GM10266 (cell line): Measurements from ENCODE around the gene DLGAP3.

Experiments
- DNase-seq: peaks from one replicate; pipeline ENCODE4 v3.0.0; 2012; ENCODE audit errors: extremely low spot score
- CTCF ChIP-seq: IDR thresholded peaks from 2 replicates; pipeline ENCODE4 v1.5.1; 2012; ENCODE audit warnings: mild to moderate bottlenecking, low read depth; ENCODE audit not compliant: control insufficient read depth, insufficient read depth; ENCODE audit errors: missing control alignments

Gene DLGAP3

DNA sequence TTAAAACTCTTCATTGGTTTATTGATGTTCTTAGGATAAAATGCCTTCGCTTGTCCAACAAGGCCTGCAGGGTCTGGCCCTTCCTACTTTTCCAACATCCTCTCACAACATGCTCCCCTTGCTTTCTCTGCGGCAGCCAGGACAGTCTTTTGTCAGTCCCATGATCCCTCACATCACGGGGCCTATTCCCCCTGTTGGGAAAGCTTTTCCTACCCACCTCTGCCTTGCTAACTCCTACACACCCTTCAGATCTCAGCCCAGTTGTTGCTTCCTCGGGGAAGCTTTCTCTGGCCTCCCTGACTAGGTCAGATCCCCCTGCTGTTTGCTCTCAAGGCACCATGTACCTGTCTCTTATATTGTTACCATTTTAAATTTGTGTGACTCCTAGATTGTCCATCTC, 19.0 kb downstream of the DLGAP3 start:
- no peak for DNase-seq
- TF ChIP-seq CTCF = no peak

GRCh38 chr1:34908369-34908768, 21.1 kb downstream of the DLGAP3 start:
- DNase-seq = no peak
- no peak for TF ChIP-seq CTCF

DNA sequence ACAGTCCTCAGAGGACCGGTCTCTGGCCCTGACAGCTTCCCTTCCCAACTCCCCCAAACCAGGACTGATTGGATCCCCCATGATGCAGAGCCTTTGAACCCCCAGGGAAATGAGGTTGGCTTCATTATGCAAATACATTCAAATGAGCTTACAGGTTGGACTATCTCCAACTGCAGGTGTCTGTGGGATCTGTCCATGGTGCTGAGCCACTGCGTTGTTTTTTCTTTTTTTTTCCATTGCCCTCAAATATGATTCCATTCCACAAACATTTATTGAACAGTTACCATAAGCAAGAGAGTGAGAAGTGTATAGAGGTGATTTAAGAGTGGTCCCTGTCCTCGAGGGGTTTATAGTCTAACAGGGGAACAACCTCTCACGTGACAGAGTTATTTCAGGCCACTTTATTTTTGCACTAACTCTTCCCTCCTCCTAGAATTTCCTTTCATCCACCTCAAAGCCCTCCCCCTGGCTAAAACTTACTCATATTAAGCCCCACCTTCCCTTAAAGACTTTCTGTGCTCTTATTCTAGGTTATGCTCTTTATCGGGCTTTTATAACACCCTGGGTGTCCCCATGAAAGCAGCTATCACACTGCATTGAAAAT, 21.9 kb downstream of the DLGAP3 start:
- TF ChIP-seq CTCF = no peak
- no peak for DNase-seq

DNA sequence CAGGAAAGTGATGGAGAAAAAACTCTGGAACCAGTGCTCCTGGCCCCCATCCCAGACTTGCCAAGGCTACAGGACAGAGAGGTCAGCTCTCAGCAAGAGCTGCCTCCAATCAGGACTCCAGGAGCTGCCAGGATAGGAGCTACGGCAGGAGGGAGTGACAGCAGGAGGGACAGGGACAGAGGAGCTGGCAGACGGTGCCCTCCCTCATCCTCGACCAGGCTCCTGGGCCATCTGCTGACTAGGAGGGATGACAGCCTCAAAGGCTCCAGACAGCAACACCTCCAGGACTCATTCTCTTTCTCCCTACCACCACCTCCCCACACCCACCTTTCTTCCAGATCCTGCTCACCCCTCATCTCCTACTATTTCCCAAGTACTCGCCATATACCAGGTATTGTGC, 22.7 kb downstream of the DLGAP3 start:
- no peak for DNase-seq
- TF ChIP-seq CTCF = no peak

- DNase-seq = no peak
- TF ChIP-seq CTCF = no peak
These were observed 23.2 kb downstream of the DLGAP3 start for GRCh38 chr1:34906222-34906621.

GRCh38 chr1:34905098-34905459, 24.4 kb downstream of the DLGAP3 start:
- no peak for DNase-seq
- TF ChIP-seq CTCF = no peak

DNA sequence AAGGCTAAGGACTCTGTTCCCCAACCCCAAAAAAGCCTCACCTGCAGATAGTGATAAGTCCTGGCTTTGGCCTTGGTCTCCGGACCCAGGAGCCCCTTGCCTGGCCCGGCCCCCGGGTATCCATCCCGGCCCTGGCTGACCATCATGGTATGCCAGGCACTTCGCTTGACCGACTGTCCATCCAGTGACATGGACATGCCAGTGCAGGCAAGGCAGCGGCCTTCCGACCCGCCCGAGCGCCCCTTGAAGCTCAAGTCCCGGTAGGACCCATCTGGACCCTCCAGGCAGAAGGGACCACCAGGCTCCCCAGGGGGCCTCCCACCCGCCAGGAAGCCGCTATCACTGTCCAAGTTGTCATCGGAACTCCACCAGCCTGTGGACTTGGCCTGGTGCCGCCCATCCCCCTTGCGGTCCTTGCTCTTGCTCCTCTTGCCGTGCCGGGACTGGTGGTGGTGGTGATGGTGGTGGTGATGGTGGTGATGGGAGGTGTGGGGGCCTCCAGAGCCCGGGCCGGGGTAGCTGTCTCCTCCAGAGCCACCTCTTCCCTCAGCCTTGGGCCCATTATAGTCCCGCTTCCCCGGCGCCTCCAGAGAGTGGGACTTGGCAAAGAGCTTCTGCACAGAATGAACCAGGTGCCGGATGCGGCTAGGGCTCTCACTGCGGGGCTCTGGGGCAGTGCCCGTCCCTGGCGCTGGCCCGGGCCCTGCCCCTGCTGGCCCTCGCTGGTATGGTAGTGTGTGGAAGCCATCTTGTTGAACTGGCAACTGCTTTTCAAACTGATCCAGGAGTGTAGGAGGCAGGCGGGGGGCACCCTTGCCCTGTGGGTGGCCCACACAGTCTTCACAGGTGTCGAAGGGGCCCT, 25.0 kb downstream of the DLGAP3 start:
- no peak for TF ChIP-seq CTCF
- no peak for DNase-seq
